GM12801 (cell line): Measurements from ENCODE around the gene WDR27.

Experiments
- CTCF ChIP-seq: IDR thresholded peaks from one replicate; pipeline ENCODE4 v1.5.1; 2011; ENCODE audit warnings: control low read depth; ENCODE audit not compliant: insufficient read length; ENCODE audit errors: extremely low read depth

Gene WDR27

GRCh38 chr6:169701954-169702839 lies at the start of gene WDR27, which contains the start of gene C6orf120:
Gene WDR27, minus strand, starts transcription at chr6:169702029. Its CDS starts 13,024 bp downstream, at chr6:169689005.
Gene C6orf120, plus strand, starts transcription at chr6:169702126. Its CDS starts 334 bp downstream, at chr6:169702460.
- no peak for TF ChIP-seq CTCF

GRCh38 chr6:169746556-169746955 lies 44.7 kb upstream of the WDR27 start:
- no peak for TF ChIP-seq CTCF

DNA sequence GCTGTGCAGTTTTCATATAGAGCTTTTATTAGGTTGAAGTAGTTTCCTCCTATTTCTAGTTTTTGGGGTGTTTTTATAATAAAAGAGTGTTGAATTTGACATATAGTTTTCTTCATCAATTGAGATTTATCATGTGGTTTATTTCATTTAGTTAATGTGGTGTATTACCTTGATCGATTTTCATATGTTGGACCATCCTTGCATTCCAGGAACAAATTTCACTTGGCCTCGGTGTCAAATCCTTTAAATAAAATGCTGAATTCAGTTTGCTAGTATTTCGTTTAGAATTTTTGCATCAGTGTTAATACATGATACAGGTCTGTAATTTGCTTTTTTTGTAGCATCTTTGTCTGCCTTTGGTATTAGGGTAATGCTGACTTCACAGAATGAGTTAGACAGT lies 43.6 kb upstream of the WDR27 start:
- no peak for TF ChIP-seq CTCF

DNA sequence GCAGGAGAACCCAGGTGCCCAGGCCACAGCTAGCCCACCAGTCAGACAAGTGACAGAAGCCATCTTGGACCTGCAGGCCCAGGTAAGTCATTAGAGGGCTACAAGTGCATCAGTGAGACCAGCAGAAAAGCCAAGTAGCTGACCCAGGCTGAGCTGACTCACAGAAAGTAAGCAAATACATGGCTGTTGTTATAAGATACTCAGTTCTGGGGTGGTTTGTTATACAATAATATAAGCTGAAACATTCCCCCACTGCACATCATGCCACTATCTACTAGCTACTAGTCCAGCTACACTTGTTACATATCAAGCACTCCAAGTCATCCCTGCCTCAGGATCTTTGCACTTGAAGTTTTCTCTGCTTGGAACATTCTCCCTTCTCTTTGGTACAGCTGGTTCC lies 39.5 kb upstream of the WDR27 start:
- TF ChIP-seq CTCF = no peak

DNA sequence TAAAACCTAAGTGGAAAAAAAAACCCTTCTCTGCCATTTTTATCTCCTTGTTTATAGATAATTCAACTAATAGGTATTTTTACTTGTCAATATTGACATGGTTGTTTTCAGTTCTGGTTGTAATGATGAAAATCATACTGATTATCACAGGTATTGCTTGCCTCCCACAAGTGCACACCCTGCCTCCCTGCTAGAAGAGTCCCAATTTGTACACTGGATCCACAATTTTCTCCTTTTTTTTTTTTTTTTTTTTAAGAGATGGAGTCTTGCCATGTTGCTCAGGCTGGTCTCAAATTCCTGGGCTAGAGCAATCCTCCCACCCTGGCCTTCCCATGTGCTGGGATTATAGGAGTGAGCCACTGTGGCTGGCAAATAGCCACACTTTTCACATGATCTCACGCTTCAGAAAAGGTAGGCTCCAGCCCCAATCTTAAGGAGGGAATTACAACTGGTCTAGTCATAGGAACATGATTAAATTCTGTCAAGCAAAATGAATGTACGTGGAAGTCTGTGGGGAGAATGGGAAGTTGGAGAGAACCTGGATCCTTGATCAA lies 37.2 kb upstream of the WDR27 start:
- TF ChIP-seq CTCF = no peak

DNA sequence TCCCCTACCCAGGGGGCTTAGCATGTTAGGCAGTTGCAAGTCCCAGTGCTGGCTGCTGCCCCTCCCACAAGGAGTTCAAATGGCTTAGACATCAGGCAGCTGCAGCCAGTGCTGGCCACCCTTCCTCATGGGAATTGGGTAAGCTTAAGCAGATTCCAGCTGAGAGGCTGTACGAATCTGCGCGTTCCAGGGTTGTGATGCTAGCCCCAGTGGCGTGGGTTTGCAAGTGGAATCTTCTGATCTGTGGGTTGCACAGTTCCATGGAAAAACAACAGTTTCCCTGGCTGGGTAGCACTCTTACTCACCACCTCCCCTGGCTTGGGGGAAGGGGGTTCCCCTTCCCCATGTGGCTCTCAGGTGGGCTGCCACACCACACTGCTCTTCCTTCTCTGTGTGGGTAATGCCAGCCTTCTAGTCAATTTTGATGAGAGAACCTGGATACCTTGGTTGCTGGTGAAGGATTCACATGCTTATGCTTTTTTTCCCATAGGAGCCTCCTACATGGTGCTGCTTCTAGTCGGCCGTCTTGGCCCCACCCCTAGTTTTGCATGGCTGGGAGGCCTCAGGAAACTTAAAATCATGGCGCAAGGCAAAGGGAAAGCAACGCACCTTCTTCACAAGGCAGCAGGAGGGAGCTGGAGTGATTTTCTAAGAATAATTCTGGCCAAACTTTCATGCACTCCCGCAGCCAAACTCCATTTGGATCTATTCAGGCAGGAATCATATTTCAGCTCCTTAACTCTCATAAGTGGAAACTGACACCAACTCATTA lies 36.6 kb upstream of the WDR27 start:
- no peak for TF ChIP-seq CTCF

DNA sequence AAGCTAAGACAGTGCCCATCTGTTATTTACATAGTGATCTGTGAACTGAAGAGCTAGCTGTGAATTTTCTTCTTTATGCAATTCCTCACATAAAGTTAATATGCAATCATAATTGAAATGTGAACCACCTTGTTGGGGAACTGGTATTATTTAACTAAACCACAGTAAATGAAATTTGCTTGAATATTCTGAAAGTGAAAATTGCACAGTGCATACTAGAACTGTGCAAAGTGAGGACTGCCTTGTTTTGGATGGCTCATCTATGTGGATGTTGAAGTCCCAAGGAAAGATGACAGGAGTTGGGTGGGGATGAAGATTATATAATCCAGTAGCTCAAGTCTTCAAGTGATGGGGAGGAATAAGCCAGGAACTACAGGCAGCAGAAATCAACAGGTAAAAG lies 28.1 kb upstream of the WDR27 start:
- TF ChIP-seq CTCF = no peak
